ENCODE data around the gene TSPOAP1. TPM values are rescaled to one million over a fixed set of nuclear protein-coding genes. Genes with fewer than 3 reads are reported as not detected.

The TSPOAP1 gene
- total and polyA plus RNA-seq, 2 of the 13 experiments (the other 11 are each of a cell fraction or from before 2014, with no cell fraction given), result not detected

- TF ChIP-seq ZNF687 (CRISPR knock-in tag; IDR thresholded peaks at IDR 0.05) (peak; percentile 97), ZNF343 (CRISPR knock-in tag; IDR thresholded peaks at IDR 0.05) (no peak), ZNF24 (IDR thresholded peaks at IDR 0.05) (no peak), ZNF329 (CRISPR knock-in tag; IDR thresholded peaks at IDR 0.05; ENCODE audit: low read depth) (no peak; the same call in 1 of the 2 replicates), ZNF615 (CRISPR knock-in tag; IDR thresholded peaks at IDR 0.05; ENCODE audit: borderline replicate concordance) (peak; percentile 18; the same call in 1 of the 2 replicates), ZMYM3 (CRISPR knock-in tag; IDR thresholded peaks at IDR 0.05) (no peak; the same call in 1 of the 2 replicates), BATF2 (CRISPR knock-in tag; IDR thresholded peaks at IDR 0.05) (peak; percentile 93; the same call in 1 of the 2 replicates), ZNF296 (CRISPR knock-in tag; conservative IDR thresholded peaks at IDR 0.05) (no peak), PAF1 (CRISPR knock-in tag; IDR thresholded peaks at IDR 0.05) (peak; percentile 93), ARID5B (CRISPR knock-in tag; IDR thresholded peaks at IDR 0.05) (peak; percentile 85), ZBTB3 (CRISPR knock-in tag; IDR thresholded peaks at IDR 0.05; ENCODE audit: borderline replicate concordance, low read depth) (peak; percentile 79; the same call in 1 of the 2 replicates), MAFF (IDR thresholded peaks at IDR 0.05; ENCODE audit: low read depth, low read length) (no peak), ZNF7 (CRISPR knock-in tag; IDR thresholded peaks at IDR 0.05) (no peak), MED8 (CRISPR knock-in tag; IDR thresholded peaks at IDR 0.05; ENCODE audit: insufficient replicate concordance) (peak; percentile 91), ZNF710 (CRISPR knock-in tag; IDR thresholded peaks at IDR 0.05; ENCODE audit: borderline replicate concordance) (0 out of 2 replicates have a peak, but pooled peaks have one; percentile 7), ZNF232 (CRISPR knock-in tag; IDR thresholded peaks at IDR 0.05; ENCODE audit: borderline replicate concordance) (peak; percentile 91), ZNF138 (CRISPR knock-in tag; IDR thresholded peaks at IDR 0.05; ENCODE audit: low read depth) (peak; percentile 34; the same call in 1 of the 2 replicates), YY1 (IDR thresholded peaks at IDR 0.05; ENCODE audit: insufficient read depth, insufficient replicate concordance, low read depth, low read length) (peak; percentile 88)
Observed at GRCh38 chr17:58351831-58352595, 23.4 kb upstream of the TSPOAP1 start, which contains the start of gene SUPT4H1 (continued).

All from HepG2 (cell line).